NCI-H1694 treated with DMSO at 0.1 percent for 48 hours (cell line): ENCODE measurements around the gene NOC4L.
"Not testable (repeated sequence)": the region's sequence is repeated elsewhere in the genome, so short reads cannot be mapped to it uniquely, and the experiment has no call there.

Experiments
- DNase-seq: peaks from one replicate; lab custom pipeline; 2025; lab: John Stamatoyannopoulos, UW

NOC4L gene

GRCh38 chr12:132142679-132143335 is 1.4 kb upstream of the NOC4L start:
- DNase-seq, result no peak

GRCh38 chr12:132143336-132144071 is 753 bp upstream of the NOC4L start:
- DNase-seq, result no peak

- no peak for DNase-seq
Observed at GRCh38 chr12:132144810-132145168, 532 bp downstream of the NOC4L start.

GRCh38 chr12:132145334-132145733 is 1.1 kb downstream of the NOC4L start:
- DNase-seq, result no peak

GRCh38 chr12:132146098-132146497 is 1.8 kb downstream of the NOC4L start:
- no peak for DNase-seq

GRCh38 chr12:132146772-132147422 is 2.6 kb downstream of the NOC4L start:
- DNase-seq, result no peak

GRCh38 chr12:132147423-132148367 is 3.4 kb downstream of the NOC4L start:
- DNase-seq, result no peak

- DNase-seq, result no peak
Observed at GRCh38 chr12:132148368-132149045, 4.2 kb downstream of the NOC4L start.

GRCh38 chr12:132149526-132149925 is 5.3 kb downstream of the NOC4L start:
- DNase-seq, result not testable (repeated sequence)

GRCh38 chr12:132150780-132151144 is 6.5 kb downstream of the NOC4L start:
- DNase-seq, result no peak

GRCh38 chr12:132151145-132151765 is 7.0 kb downstream of the NOC4L start:
- no peak for DNase-seq

GRCh38 chr12:132151766-132152410 is 7.6 kb downstream of the NOC4L start:
- no peak for DNase-seq

GRCh38 chr12:132152411-132152821 is 8.2 kb downstream of the NOC4L start:
- no peak for DNase-seq

GRCh38 chr12:132152953-132153352 is 8.7 kb downstream of the NOC4L start:
- no peak for DNase-seq

- DNase-seq, result peak; percentile 54
Observed at GRCh38 chr12:132153501-132154340, 9.5 kb downstream of the NOC4L start.

GRCh38 chr12:132154341-132154761 is 10.1 kb downstream of the NOC4L start:
- DNase-seq, result no peak

- DNase-seq, result no peak
Observed at GRCh38 chr12:132154941-132155770, 10.9 kb downstream of the NOC4L start.

GRCh38 chr12:132155771-132156572 is 11.7 kb downstream of the NOC4L start:
- DNase-seq, result no peak
